GM19240 (cell line): ENCODE results near the gene MTREX.

Experiments
- DNase-seq: peaks from one replicate; pipeline ENCODE4 v3.0.0; 2011; ENCODE audit warnings: low spot score; ENCODE audit not compliant: insufficient read length

Gene MTREX

DNA sequence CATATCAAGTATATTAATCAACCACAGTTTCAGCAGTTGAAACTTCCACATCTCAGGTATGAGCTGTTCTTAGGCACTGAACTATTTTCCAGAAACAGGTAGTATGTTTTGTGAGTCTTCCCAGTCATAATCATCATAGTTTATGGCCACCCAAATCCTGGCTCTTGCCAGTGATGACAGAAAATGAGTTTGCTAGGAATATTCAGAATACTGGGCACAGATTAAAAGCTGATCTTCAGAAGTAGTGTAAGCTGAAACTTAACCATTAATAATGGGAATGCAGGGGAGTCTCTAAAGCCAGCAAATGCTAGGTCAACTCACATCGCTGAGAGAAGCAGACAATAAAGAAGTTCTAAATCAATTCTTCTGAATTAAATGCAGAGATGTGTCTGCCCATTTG is 162.5 kb downstream of the MTREX start:
- DNase-seq: no peak

GRCh38 chr5:55471468-55471867 is 163.7 kb downstream of the MTREX start:
- DNase-seq: no peak

- no peak for DNase-seq
Measured at GRCh38 chr5:55472642-55473041, 164.9 kb downstream of the MTREX start.
